Hematopoietic multipotent progenitor cell treated with erythropoietin and hydrocortisone succinate and interleukin-3 and kit ligand, for 6 days (in vitro differentiated cells): Measurements from ENCODE around the gene MRM2.
A peak's percentile ranks its signal among the peaks of the same experiment; 100 is the strongest.

Experiments
- DNase-seq: peaks from one replicate; pipeline ENCODE4 v3.0.0-alpha.2; 2015

Gene MRM2

DNA sequence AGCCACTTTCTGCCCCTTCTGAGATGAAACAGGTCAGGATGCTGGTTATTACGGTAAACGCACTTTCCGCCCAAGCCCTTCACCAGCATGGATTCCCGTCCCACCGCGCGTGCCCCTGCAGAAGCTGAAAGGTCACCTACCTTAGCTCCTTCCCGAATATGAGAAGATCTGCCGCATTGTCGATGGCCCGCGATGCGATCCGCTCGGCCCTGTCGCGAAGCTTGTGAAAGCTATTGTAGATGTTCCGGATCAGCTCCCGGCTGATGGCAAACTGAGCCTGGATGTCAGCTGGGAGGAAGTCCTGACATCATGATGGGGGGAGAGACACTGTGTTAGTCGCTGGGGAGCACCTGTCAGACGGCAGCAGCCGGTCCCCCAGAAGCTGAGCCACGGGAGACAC, 22.2 kb upstream of the MRM2 start:
- DNase-seq, result no peak

DNA sequence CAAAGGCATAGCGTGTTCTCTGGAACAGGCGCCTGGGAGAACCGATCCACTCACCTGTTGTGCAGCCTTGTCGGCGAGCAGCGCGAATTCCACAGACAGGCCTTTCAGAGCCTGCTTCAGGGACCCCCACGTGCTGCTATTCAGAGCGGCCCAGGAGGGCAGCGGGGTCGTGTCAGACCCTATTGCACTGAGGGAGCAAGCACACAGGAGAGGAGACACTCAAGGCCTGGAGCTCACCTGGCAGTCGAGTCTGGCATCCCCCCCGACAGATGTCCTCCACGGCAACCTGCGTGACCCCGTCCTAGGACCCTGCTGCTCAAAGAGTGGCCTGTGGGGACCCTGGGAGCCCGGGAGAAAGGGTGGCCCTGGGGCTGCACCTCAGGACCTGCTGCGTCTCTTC, 21.2 kb upstream of the MRM2 start:
- no peak for DNase-seq

DNA sequence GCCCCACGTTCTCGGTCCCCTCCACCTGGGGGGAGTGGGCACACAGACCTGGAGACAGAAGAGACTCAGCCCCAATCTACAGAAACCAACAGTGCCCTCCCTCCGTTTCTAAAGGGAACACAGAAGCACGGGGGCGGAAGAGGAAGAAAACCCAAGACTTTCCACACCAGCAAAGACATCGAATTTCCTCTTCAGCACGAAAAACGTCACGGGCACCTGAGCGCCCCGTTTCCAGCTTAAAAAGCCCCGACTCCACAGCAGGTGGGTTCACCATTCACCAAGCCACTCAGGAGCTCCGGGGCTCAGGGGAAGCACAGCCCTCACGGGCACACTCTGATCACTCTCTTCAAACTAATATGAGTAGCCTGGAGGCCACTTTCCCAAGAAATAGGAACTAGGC, 19.6 kb upstream of the MRM2 start:
- DNase-seq, result peak; percentile 41

DNA sequence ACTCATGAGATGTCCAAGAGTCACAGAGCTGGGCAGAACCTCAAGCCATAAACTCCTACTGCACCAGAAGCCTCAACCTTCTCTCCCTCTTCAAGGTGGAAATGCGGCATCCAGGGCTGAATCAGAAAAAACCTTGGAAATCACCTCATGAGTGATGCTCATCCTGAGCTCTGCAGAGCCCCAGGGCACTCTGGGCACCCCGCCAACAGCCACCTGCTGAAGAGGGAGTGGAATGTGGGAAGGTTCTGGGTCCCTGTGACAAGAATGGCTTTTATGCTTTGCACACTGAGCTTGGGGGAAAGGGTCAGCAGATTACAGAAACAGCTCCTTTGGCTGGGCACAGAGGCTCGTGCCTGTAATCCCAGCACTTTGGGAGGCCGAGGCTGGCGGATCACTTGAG, 18.8 kb upstream of the MRM2 start:
- DNase-seq, result no peak

DNA sequence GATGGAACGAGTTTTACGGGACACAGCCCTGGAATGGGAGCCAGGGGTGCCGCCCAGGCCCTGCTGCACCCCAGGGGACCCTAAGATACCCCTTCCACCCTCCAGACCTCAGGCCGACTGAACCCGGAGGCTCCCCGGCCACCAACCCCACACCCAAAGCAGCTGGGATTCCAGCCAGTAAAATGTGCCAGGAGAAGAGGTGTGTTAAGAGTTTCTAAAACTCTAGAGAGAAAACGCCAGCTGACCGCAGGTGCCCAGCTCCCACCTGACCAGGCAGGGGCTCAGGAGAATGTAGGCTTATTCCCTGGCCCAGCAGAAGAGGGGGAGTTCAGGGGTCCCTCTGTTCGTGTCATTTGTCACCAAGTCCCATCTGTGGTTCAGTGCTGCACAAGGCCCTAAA, 17.5 kb upstream of the MRM2 start:
- no peak for DNase-seq

DNA sequence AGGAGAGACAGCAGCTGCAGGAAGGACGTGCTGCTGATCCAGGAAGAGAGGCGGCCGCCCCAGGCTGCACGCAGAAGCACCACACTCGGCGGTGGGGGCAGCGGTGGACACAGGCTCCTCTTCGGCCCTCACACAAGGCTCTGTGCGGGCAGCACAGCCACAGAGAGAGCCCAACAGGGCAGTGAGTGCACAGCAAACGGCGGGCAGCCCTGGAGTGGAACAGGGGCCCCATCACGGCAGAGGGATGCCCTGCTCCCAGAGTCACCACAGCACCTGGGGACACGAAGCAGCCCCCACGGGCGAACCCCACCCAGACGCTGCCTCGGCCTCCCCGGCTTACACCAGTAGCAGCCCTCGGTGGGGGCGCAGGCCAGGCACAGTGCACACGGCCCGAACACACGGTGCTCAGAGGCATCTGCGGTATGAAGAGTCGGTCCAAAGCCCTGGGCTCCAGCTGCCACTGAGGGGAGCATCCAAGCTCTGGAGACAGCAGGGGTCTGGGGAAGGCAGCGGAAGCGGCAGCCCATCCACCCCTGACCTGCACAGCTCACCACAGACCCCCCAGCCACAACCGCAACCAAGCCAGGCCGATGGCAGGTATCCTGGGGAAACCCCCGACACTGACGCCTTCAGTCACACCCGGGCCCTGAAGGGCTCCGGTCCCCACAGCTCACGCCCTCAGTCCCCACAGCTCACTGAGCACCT, 16.8 kb upstream of the MRM2 start:
- no peak for DNase-seq

DNA sequence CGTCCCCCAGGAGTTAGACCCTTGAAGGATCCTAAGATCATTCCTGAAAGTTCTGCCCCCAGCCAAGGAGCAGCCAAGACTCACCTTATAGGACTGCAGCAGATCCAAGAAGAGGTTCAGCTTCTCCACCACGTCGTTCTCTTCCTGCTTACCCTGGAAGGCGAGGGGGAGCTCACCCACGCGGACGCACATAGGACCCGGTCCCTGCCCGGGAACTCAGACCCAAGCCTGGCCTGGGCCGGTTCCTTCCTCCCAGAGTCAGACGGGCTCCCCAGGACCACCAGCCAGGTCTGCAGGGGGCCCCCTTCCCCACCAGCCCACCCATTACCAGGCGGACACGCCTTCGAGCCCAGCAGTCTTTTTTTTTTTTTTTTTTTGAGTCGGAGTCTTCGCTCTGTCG, 15.6 kb upstream of the MRM2 start:
- no peak for DNase-seq

DNA sequence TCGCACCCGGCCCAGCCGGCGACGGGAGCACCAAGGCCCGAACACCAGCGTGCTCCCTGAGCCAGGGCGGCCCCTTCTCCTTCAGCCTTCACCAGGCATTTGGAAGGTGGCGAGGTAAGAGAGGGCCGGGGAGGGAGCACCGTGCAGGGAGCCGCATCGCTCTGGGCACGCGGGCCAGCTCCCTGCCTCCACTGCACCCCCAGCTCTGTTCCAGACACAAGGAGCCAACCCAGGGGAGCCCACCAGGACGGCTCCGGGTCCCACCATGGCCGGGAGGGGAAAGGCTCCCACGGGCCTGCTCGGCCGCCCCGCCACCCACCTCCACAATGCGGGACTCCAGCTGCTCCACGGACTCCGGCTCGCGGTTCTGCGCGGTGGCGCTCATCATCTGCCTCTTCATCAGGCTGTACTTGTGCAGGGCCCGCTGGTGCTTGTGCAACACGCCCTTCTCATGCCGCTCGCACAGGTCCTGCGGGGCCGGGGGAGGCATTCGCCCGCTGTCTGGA, 15.1 kb upstream of the MRM2 start:
- DNase-seq, result no peak

DNA sequence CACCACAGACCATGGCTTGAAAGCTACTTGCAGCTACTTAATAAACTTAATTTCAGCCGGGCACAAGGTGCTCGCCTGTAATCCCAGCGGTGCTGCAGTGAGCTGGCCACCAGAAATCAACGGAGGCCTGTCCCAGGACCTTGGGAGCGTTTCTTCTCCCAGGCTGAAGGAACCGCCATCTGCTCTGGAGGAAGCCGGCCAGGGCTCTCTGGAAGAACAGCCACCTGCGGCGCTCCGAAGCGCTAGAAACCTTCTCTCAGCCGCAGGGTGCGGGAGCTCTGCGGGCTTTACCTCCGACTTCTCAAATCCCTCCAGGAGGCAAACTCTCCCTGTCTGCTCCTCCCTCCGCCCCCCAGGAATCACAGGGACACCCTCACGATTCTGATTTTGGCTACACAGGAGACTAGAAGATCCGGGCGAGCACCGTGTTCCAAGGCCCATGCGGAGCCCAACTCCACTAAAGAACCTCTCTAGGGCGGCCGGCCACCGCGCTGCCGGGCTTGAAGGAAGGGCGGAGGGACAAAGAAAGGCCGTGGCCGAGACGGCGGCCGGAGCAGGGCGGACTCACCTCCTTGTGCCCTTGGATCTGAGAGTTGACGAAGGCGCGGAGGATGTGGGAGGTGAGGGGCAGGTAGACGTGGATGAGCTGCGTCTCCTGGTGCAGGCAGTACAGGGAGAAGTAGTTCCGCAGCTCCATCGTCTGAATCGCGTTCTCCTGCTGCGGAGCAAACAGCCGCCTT, 14.5 kb upstream of the MRM2 start:
- no peak for DNase-seq

DNA sequence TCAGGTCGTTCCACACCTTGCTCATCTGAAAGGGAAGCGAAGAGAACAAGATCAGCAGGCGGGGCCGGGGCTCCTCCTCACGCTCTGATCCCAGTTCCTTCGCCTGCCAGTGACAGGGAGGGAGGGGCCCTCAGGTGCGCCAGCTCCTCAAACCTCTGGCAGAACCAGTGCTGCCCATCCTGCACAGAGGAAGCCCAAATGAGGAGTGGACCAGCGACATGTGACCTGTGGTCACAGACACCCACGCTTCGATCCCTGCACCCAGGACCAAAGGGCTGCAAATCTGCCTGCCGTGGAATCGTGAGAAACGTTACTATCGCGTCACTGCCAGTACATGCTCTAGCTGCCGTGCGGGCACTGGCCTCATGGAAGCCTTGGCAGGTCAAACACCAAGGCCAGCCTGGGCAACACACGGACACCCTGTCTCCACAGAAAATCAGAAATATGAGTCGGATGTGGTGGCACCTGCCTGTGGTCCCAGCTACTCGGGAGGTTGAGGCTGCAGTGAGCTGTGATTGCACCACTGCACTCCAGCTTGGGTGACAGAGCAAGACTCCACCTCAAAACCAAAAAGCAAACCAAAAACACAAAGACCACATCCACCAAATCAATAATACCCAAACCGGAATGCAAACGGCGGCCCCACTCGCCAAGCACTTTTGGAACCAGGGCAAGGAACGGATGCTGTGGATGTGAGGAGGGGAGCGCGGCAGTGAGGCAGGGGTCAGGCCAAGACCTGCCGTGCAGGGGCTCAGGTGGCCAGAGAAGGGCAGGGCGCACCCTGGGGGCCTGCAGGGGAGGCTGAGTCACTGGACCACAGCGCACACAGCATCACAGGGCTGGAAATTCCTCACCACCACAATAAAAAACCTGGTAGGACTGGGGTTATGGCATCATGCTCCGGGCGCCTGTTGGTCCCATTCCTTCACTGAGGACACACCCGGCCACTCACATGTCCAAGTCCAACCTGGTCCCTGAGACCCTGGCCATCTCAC, 13.4 kb upstream of the MRM2 start:
- no peak for DNase-seq

DNA sequence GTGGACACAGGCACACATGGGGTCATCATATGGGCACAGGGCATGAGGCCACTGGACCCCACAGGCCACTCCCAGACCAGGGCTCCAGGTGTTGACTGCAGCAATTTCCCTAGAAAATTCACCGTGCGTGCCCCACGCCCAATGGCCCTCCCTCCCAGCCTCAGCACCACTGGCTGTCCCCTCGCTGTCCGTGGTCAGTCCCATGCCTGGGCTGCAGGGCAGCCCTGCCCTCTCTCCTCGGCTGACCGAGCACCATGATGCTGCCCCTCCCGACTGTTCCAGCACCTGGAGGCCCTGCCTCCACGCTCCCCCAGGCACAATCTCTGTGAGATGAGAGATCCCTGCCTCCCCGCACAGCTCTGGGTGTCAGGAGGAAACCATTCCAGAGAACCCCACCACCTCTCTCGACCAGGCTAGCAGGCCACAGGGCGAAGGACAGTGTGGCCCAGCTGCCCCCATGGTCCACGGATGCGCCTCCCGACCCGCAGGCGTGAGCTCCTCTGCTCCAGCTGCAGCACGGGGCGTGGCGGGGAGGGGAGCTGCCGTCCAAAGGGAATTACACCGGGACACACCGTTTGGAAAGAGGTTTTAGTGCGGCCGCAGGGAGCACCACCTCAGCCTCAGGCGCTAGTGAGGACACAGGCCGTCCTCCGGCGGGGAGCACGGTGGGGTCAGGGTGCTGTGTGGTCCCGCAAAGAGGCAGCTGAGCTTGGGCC, 12.6 kb upstream of the MRM2 start:
- no peak for DNase-seq

DNA sequence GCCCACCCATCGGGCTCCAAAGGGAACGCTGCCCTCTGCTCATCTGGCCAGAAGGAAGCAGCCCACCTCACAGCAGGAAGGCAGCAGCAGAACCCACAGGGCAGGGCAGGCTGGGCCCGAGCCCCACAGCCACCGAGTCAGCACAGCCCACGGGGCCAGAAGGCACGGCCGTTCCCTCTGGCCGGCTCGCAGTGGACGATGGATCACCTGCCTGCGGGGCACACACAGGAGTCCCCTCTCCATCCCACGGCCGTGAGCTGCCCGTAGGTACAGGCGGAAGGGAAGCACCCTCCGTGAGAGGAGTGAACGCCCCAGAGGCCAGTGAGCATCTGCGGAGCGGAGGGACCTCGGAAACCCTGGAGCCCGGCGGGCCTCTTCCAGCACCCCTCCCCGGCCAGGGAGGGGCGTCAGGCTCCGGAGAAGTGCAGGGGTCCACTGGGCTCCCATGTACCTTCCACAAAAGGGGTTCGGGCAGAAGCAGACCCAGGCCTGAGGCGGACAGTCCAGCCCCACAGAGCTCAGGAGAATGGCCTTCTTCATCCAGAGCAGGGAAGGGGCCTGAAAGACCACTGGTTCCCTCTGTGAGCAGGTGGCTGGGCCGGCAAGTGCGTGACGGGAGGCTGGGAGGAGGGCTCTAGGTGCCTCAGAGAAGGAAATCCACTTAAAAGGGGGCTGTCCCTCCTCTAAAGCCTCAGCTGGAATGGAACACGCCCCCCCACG, 11.7 kb upstream of the MRM2 start:
- no peak for DNase-seq

DNA sequence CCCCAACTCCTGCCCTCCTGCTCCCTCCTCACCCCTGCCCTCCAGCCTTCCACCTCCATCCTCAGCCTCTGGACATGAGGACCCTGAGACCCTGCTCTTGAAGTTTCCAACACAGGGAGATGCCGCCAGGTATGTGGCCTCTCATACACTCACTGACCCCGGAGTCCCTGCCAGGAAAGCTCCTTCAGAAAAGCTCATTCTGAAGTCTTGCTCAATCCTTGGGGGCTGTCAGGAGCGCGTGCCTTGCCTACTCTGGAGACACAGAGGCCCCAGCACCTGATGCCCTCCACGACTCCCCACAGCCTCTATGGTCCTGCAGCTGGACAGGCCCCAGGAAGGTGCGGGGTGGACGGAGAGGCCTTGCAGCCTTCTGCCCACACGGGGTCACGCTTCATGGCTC, 11.0 kb upstream of the MRM2 start:
- no peak for DNase-seq

DNA sequence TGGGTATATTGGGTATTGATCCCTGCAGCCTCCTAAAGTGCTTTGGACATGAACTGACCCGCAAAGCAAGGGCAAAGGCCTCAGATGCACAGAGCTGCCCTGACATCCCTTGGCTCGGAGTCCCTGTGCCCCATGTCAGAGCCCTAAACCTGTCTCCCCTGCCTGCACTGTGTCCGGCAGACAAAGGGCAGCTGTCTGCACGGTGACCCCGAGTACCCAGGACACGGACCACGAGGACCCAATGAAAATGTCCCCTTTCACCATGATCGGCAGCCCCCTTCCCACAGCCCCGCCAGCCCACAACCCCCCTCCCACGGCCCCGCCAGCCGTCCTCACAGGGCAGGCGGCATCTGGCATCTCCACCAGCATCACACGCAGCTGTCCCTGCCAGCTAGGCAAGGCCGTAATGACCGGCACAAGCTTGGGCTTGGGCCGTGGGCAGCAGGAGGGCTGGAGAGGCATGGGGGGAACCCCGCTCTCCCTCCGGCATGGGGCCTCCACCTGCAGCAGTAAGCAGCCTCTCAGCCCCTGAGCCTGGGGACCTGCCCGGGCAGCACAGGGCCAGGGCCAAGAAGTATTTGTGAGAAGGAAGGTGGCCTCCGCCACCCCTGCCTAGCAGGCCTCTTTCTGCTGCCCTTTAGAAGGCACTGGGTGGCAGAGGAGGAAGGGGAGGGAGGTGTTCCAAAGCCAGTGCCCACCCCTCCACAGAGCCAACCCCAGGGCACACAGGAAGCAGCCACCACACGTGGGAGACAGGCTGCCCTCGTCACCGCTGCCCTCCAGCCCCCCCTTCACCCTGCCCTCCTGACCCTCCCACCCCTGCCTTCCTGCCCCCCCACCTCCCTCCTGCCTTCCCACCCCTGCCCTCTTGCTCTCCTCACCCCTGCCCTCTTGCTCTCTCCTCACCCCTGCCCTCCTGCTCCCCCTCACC, 10.1 kb upstream of the MRM2 start:
- DNase-seq, result peak; percentile 42

DNA sequence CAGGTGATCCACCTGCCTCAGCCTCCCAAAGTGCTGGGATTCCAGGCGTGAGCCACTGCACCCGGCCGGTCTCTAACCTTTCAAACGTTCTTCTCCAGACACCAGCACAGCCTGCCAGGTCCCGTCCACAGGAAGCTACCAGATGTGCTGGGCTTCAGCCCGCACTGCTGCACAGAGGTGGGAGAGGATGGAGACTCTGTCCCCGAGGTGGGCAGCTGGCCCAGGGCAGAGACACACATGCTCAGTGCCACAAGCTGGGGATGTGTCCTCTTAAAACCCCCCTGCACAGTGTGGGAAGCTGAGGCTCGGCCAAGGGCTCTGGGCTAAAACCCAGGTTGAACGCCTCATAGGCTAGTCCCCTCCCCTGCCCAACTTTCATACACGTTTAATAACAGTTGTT, 9.4 kb upstream of the MRM2 start:
- DNase-seq, result no peak

DNA sequence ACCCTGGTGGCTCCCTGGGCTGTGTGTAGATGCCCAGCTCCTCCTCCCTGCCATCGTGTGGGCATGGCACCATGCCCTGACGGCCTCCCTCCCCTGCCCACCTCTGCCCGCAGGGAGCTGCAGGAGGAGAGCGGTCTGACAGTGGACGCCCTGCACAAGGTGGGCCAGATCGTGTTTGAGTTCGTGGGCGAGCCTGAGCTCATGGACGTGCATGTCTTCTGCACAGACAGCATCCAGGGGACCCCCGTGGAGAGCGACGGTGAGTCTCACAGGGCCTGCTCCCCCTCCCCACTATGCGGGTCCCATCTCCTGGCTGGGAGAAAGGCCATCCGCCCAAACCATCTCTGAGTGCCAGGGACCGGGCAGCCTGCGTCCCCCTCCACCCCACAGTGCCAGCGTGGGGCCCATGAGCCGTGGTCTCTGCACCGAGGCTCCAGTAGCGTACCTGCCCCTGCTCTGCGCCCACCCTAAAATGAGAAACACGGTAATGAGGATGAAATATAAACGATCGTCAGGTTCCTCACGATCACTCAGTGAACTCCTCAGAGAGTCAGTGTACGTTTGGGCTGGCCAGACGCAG, 7.8 kb upstream of the MRM2 start:
- DNase-seq, result no peak

DNA sequence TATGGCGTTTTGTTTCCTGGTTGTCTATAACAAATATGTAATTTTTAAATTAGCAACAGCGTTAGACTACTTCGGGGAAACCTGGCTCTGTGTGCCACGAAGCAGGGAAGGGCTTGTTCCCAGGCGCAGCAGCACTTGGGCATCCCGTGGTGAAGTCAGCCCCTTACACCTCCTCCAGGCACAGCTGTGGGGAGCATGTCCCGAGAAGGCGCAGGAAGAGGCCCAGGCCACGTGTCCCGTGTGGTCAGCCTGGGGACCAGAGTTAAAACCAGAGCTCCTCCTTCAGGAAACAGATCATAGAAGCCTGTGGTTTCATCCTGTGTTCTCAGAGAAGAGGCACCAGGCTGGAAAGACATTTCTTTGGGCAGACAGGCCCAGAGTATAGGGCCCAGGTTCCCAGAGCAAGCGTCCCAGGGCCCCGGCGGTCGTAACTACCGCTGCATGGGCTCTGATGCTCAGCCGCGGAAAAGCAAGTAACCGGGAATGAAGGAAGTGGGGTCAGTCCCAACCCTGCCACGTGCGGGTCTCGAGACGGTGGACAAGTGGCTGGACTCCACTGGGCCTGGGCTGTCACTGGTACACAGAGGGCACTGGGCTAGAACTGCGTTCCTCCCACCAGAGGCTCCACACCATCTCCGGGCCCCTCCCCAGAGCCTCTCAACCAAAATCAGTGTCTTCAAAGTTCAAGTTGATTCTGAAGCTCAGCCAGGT, 7.1 kb upstream of the MRM2 start:
- peak; percentile 75 for DNase-seq

DNA sequence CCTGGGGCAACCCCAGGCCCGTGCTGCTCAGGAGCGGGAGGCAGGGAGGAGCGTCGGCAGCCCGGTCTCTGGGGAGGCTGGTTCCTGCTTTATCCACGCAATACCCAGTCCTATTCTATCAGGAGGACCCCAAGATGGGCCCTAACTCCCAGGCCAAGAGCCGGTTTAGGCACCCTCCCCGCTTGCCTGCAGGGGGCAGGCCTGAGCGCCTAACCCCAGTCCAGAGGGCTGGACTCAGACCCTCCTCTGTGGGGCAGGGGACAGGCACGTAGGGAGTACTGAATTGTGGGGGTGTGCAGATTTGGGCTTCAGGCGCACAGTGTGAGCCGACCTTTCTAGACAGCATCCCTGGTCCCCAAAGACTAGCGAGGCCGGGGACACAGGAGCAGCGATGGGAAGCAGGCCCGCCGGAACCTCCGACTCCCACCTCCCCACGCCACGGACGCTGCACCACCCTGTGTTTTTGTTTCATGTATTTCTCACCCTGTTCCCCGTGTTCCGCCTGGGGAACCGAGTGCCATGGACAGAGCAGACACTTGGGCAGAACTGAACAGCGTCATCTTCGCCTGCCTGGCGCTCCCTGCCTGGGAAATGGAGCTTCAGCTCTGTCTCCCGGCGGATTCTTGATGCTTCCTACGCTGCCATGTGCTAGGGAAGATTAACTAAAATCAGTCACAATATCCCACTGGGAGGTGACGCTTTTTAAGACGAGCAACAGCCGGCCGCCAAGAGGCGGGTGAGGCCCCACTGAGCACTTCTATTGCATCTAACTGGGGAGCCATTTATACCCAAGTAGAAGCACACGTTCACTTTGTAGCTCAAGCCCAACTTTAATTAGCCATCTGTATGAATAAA, 5.4 kb upstream of the MRM2 start:
- peak; percentile 50 for DNase-seq
